ENCODE data around the gene CTSE.

DNA sequence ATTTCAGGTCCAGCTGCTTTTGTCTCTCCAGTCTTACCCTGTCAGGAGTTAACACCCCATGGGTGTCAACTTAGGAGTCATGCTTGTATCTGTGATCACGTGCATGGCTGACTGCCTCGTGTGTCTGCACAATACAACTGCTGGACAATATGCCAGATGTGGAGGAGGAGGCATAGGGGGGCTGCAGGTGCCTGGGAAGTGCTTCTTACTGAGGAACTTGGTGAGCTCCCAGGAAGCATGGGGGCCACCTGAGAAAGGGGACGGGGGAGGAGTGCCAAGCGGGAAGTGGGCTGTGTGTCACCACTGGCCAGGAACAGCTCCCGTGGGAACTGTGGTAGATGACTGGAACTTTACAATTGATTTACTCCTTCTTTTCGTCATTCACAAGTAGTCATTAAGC lies 38.8 kb upstream of the CTSE start:
- peak; percentile 15; the same call in 1 of the 2 replicates for TF ChIP-seq CEBPB (IDR thresholded peaks at IDR 0.05)
- TF ChIP-seq, protein P1, sequence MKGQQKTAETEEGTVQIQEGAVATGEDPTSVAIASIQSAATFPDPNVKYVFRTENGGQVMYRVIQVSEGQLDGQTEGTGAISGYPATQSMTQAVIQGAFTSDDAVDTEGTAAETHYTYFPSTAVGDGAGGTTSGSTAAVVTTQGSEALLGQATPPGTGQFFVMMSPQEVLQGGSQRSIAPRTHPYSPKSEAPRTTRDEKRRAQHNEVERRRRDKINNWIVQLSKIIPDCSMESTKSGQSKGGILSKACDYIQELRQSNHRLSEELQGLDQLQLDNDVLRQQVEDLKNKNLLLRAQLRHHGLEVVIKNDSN (IDR thresholded peaks at IDR 0.05) = peak; percentile 79
- TF ChIP-seq YY1 (IDR thresholded peaks at IDR 0.05; ENCODE audit: low read depth) = peak; percentile 30; the same call in 1 of the 2 replicates
- no peak for TF ChIP-seq TAF1 (IDR thresholded peaks at IDR 0.05; ENCODE audit: low read depth)
- TF ChIP-seq, protein P2, sequence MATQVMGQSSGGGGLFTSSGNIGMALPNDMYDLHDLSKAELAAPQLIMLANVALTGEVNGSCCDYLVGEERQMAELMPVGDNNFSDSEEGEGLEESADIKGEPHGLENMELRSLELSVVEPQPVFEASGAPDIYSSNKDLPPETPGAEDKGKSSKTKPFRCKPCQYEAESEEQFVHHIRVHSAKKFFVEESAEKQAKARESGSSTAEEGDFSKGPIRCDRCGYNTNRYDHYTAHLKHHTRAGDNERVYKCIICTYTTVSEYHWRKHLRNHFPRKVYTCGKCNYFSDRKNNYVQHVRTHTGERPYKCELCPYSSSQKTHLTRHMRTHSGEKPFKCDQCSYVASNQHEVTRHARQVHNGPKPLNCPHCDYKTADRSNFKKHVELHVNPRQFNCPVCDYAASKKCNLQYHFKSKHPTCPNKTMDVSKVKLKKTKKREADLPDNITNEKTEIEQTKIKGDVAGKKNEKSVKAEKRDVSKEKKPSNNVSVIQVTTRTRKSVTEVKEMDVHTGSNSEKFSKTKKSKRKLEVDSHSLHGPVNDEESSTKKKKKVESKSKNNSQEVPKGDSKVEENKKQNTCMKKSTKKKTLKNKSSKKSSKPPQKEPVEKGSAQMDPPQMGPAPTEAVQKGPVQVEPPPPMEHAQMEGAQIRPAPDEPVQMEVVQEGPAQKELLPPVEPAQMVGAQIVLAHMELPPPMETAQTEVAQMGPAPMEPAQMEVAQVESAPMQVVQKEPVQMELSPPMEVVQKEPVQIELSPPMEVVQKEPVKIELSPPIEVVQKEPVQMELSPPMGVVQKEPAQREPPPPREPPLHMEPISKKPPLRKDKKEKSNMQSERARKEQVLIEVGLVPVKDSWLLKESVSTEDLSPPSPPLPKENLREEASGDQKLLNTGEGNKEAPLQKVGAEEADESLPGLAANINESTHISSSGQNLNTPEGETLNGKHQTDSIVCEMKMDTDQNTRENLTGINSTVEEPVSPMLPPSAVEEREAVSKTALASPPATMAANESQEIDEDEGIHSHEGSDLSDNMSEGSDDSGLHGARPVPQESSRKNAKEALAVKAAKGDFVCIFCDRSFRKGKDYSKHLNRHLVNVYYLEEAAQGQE (IDR thresholded peaks at IDR 0.05; ENCODE audit: low read depth) = no peak
- TF ChIP-seq EP300 (IDR thresholded peaks at IDR 0.05; ENCODE audit: borderline replicate concordance) = peak; percentile 91
- no peak for TF ChIP-seq RAD21 (IDR thresholded peaks at IDR 0.05; ENCODE audit: low read depth)
- TF ChIP-seq ZBTB7A (IDR thresholded peaks at IDR 0.05; ENCODE audit: low read depth) = 0 out of 2 replicates have a peak, but pooled peaks have one; percentile 44
- TF ChIP-seq, protein P3, sequence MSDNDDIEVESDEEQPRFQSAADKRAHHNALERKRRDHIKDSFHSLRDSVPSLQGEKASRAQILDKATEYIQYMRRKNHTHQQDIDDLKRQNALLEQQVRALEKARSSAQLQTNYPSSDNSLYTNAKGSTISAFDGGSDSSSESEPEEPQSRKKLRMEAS (IDR thresholded peaks at IDR 0.05) = peak; percentile 98
- TF ChIP-seq CREB1 (IDR thresholded peaks at IDR 0.05; ENCODE audit: low read depth) = no peak

Data from Ishikawa (cell line).